ENCODE measurements around the gene PIGBOS1.
"Not testable (repeated sequence)": the region's sequence is repeated elsewhere in the genome, so short reads cannot be mapped to it uniquely, and the experiment has no call there.

The PIGBOS1 gene

GRCh38 chr15:55297315-55297714 is 21.6 kb downstream of the PIGBOS1 start:
- DNase-seq (ENCODE audit: low read depth in 2 of 2), result no peak

GRCh38 chr15:55290528-55291057 is 28.3 kb downstream of the PIGBOS1 start:
- peak; percentile 76 to 79 for DNase-seq (ENCODE audit: low read depth in 2 of 2)

- peak; percentile 76 to 78 for DNase-seq (ENCODE audit: low read depth in 2 of 2)
Observed at GRCh38 chr15:55289746-55290527, 29.0 kb downstream of the PIGBOS1 start, which contains the start of gene RAB27A. RAB27A (minus strand) TSS chr15:55289813; CDS start chr15:55234934, 54,879 bp downstream.

- DNase-seq (ENCODE audit: low read depth in 2 of 2), result peak in 1 of 2 donors; percentile 23
Observed at GRCh38 chr15:55289011-55289745, 29.7 kb downstream of the PIGBOS1 start.

GRCh38 chr15:55288006-55288717 is 30.8 kb downstream of the PIGBOS1 start:
- DNase-seq (ENCODE audit: low read depth in 2 of 2), result no peak

GRCh38 chr15:55286442-55287189 is 32.3 kb downstream of the PIGBOS1 start:
- DNase-seq (ENCODE audit: low read depth in 2 of 2), result not testable (repeated sequence)

- DNase-seq (ENCODE audit: low read depth in 2 of 2), result no peak
Observed at GRCh38 chr15:55284426-55284825, 34.5 kb downstream of the PIGBOS1 start.

- DNase-seq (ENCODE audit: low read depth in 2 of 2), result no peak
Observed at GRCh38 chr15:55283379-55284147, 35.4 kb downstream of the PIGBOS1 start.

GRCh38 chr15:55282284-55282833 is 36.6 kb downstream of the PIGBOS1 start:
- DNase-seq (ENCODE audit: low read depth in 2 of 2), result no peak

GRCh38 chr15:55281517-55282228 is 37.2 kb downstream of the PIGBOS1 start:
- no peak for DNase-seq (ENCODE audit: low read depth in 2 of 2)

GRCh38 chr15:55280589-55280988 is 38.3 kb downstream of the PIGBOS1 start:
- not testable (repeated sequence) for DNase-seq (ENCODE audit: low read depth in 2 of 2)

- no peak for DNase-seq (ENCODE audit: low read depth in 2 of 2)
Observed at GRCh38 chr15:55279746-55280351, 39.1 kb downstream of the PIGBOS1 start.

- DNase-seq (ENCODE audit: low read depth in 2 of 2), result no peak
Observed at GRCh38 chr15:55279100-55279745, 39.7 kb downstream of the PIGBOS1 start.

- no peak for DNase-seq (ENCODE audit: low read depth in 2 of 2)
Observed at GRCh38 chr15:55277715-55278114, 41.2 kb downstream of the PIGBOS1 start.

- DNase-seq (ENCODE audit: low read depth in 2 of 2), result peak in 1 of 2 donors; percentile 46
Observed at GRCh38 chr15:55277116-55277564, 41.8 kb downstream of the PIGBOS1 start.

- DNase-seq (ENCODE audit: low read depth in 2 of 2), result no peak
Observed at GRCh38 chr15:55276324-55276723, 42.6 kb downstream of the PIGBOS1 start.

GRCh38 chr15:55270291-55270690 is 48.6 kb downstream of the PIGBOS1 start:
- DNase-seq (ENCODE audit: low read depth in 2 of 2), result no peak

- no peak for DNase-seq (ENCODE audit: low read depth in 2 of 2)
Observed at GRCh38 chr15:55268176-55268695, 50.7 kb downstream of the PIGBOS1 start.
